Measurements from ENCODE around the gene STRBP.

GRCh38 chr9:123107639-123108285, 160.6 kb downstream of the STRBP start:
- TF ChIP-seq CTCF (IDR thresholded peaks at IDR 0.05) (no peak), EP300 (IDR thresholded peaks at IDR 0.05) (no peak), POLR2A (IDR thresholded peaks at IDR 0.05) (no peak)
